Tibial nerve (tissue), 4 donors: ENCODE data around the gene NCAPH2. TPM values are rescaled to one million over a fixed set of nuclear protein-coding genes. Genes with fewer than 3 reads are reported as not detected.

Experiments
- DNase-seq, 2 donors: peaks; one replicate each; pipeline ENCODE4 v3.0.0-alpha.2; 2019; ENCODE audit warnings: low spot score in 2 of 2
- H3K27ac ChIP-seq, 4 donors: fragments of 200-600 bp; sonication (generic) in 3 of 4; one replicate each; pipeline ENCODE4 v1.5.1; 2017 to 2019; ENCODE audit warnings: mild to moderate bottlenecking in 1 of 4
- H3K27me3 ChIP-seq, 2 donors: fragments of 200-600 bp; sonication (generic) in 1 of 2; one replicate each; pipeline versions ENCODE4 v1.5.1 to v1.6.0; 2017 to 2019
- H3K36me3 ChIP-seq, 3 donors: fragments of 200-600 bp; sonication (generic); one replicate each; pipeline ENCODE4 v1.5.1; 2018 to 2019
- H3K4me1 ChIP-seq, 4 donors: fragments of 200-600 bp; sonication (generic) in 3 of 4; one replicate each; pipeline ENCODE4 v1.5.1; 2017 to 2019
- H3K4me3 ChIP-seq, 4 donors: fragments of 200-600 bp; sonication (generic) in 3 of 4; one replicate each; pipeline ENCODE4 v1.5.1; 2017 to 2019; ENCODE audit warnings: mild to moderate bottlenecking in 1 of 4, moderate library complexity in 1 of 4
- H3K9me3 ChIP-seq, 4 donors: fragments of 200-600 bp; sonication (generic) in 3 of 4; one replicate each; pipeline ENCODE4 v1.5.1; 2017 to 2019
- EP300 ChIP-seq, 2 donors: sonication (generic); formaldehyde crosslinking; IDR thresholded peaks; one replicate each; pipeline ENCODE4 v1.6.1; 2017; ENCODE audit warnings: antibody characterized with exemption in 2 of 2, mild to moderate bottlenecking in 1 of 2
- POLR2A ChIP-seq, 2 donors: fragments of 450-650 bp; IDR thresholded peaks; one replicate each; pipeline ENCODE4 v1.6.1; 2017; ENCODE audit warnings: antibody characterized with exemption in 2 of 2, mild to moderate bottlenecking in 2 of 2, moderate library complexity in 2 of 2
- whole genome bisulfite sequencing, 2 donors: methylation state at CpG; one replicate each; pipeline ENCODE4 v1.1.5; 2018; 5-methylcytosine and 5-hydroxymethylcytosine counted together
- total RNA-seq, 4 donors: library from RNA; depleted of rRNA; stranded (reverse); fragments of >200 nt; gene quantifications; one replicate each; pipeline ENCODE4 v1.1.0, GENCODE V29; 2016
- TF ChIP-seq, protein P1 (sequence below), 5 experiments: fragments of 200-600 bp in 3 of 5; fragments of 450-650 bp in 2 of 5; sonication (generic) in 3 of 5; IDR thresholded peaks; one replicate each; pipeline ENCODE4 v1.5.1; 2016 to 2019; ENCODE audit warnings: antibody characterized with exemption in 5 of 5, mild to moderate bottlenecking in 3 of 5, moderate library complexity in 2 of 5

Gene NCAPH2
- total RNA-seq, 4 donors from 2014 or later = 43.9 to 57.3 (median 45.0) TPM

DNA sequence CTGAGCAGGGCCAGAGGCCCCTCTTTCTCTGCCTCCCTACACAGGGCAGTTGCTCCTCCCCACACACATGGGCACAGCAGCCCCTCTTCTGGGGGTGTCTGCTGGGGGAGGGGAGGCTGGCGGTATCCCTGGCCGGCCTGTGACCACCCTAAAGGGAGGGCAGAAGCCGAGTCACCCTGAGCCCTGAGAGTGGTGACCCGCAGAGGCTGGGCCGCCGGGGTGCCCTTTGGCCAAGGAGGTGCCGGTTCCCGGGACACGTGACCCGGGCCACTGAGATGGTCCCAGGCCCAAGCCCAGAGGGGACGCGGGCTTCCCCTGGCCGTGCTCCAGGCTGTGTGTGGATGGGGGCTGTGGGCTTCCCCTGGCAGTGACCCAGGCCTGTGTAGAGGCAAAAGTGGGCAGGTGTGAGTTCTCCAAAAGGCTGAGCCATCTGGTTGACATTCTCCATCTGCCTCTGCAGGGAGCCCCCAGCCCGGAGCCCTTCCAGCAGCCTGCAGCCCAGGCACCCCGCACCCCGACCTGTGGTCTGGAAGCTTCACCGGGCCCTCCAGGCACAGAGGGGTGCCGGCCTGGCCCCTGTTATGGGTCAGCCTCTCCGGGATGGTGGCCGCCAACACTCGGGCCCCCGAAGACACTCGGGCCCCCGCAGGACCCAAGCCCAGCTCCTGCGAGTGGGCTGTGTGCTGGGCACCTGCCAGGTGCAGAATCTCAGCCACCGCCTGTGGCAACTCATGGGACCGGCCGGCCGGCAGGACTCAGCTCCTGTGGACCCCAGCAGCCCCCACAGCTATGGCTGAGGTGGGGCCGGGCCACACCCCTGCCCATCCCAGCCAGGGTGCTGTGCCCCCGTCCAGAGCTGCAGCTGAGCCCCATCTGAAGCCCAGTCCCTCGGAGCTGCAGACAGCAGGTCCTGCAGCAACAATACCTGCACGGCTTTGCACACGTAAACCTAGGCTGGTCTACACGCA is 25.6 kb upstream of the NCAPH2 start:
- WGBS, 2 donors = 74 to 76% methylated on average over 18 to 22 of the region's 35 CpGs

DNA sequence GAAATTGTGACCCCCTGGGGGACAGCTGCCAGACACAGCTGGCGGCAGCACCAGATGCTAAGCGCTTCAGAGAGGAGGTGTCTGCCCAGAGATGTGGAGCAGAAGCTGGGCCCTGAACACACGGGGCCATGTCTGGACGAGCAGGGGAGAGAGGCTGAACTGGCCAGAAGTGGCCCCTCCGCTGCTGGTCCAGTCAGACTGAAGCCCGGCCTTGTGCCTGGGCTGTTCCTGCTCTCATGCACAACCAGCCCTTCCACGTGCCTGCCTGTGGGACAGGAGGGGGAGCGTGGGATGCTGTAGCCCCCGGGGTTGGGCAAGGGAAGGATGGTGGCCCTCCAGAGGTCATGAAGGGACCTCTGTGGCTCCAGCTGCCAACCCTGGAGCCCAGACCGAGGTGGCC is 24.9 kb upstream of the NCAPH2 start:
- no peak for DNase-seq
- Histone ChIP-seq H3K9me3 (no peaks in the 10 kb centered on the region), H3K27me3 (peaks cover 4 to 58% of the 10 kb centered on the region in 2 donors), H3K4me3 (no peak overlapping the region), H3K4me1 (peaks cover 0 to 14% (median 7%) of the 10 kb centered on the region in 4 donors), H3K36me3 (no peaks in the 10 kb centered on the region), H3K27ac (no peak overlapping the region)
- TF ChIP-seq EP300 (IDR thresholded peaks at IDR 0.05) (no peak), POLR2A (IDR thresholded peaks at IDR 0.05) (no peak)
- TF ChIP-seq, protein P1, sequence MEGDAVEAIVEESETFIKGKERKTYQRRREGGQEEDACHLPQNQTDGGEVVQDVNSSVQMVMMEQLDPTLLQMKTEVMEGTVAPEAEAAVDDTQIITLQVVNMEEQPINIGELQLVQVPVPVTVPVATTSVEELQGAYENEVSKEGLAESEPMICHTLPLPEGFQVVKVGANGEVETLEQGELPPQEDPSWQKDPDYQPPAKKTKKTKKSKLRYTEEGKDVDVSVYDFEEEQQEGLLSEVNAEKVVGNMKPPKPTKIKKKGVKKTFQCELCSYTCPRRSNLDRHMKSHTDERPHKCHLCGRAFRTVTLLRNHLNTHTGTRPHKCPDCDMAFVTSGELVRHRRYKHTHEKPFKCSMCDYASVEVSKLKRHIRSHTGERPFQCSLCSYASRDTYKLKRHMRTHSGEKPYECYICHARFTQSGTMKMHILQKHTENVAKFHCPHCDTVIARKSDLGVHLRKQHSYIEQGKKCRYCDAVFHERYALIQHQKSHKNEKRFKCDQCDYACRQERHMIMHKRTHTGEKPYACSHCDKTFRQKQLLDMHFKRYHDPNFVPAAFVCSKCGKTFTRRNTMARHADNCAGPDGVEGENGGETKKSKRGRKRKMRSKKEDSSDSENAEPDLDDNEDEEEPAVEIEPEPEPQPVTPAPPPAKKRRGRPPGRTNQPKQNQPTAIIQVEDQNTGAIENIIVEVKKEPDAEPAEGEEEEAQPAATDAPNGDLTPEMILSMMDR (IDR thresholded peaks at IDR 0.05) = no peak
- 77 to 79% methylated on average over 8 to 10 of the region's 10 CpGs for WGBS, 2 donors

More for the DNA sequence above, 25.6 kb upstream of the NCAPH2 start:
- Histone ChIP-seq H3K9me3 (no peaks in the 10 kb centered on the region), H3K4me1 (peaks cover 0 to 14% (median 7%) of the 10 kb centered on the region in 4 donors), H3K27ac (peak overlapping the region in 1 of 4 donors; percentile 45), H3K27me3 (peaks cover 4 to 58% of the 10 kb centered on the region in 2 donors), H3K4me3 (peak overlapping the region in 1 of 4 donors; percentile 43), H3K36me3 (no peaks in the 10 kb centered on the region)
- no peak for DNase-seq
- no peak for TF ChIP-seq POLR2A (IDR thresholded peaks at IDR 0.05)
- TF ChIP-seq, protein P1 (IDR thresholded peaks at IDR 0.05) = no peak
- TF ChIP-seq EP300 (IDR thresholded peaks at IDR 0.05) = no peak

DNA sequence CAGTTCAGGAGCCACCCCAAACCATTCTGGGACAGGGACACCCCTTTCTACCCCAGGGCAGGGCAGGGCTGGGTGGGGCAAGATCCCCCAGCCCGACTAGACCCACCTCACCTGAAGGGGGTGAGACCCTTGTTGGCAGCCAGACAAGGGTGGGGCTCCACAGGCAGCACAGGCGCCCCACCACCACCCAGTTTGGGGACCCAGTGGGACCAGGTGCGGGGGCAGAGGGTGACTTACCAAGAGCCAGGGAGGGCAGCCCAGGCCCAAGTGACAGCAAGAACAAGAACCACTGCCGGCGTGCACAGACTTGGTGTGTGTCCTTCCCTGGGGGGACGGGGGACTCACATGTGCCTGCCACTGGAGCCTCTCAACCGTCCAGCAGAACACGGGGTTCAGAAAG is 24.5 kb upstream of the NCAPH2 start:
- H3K27me3 ChIP-seq = peaks cover 4 to 58% of the 10 kb centered on the region in 2 donors

DNA sequence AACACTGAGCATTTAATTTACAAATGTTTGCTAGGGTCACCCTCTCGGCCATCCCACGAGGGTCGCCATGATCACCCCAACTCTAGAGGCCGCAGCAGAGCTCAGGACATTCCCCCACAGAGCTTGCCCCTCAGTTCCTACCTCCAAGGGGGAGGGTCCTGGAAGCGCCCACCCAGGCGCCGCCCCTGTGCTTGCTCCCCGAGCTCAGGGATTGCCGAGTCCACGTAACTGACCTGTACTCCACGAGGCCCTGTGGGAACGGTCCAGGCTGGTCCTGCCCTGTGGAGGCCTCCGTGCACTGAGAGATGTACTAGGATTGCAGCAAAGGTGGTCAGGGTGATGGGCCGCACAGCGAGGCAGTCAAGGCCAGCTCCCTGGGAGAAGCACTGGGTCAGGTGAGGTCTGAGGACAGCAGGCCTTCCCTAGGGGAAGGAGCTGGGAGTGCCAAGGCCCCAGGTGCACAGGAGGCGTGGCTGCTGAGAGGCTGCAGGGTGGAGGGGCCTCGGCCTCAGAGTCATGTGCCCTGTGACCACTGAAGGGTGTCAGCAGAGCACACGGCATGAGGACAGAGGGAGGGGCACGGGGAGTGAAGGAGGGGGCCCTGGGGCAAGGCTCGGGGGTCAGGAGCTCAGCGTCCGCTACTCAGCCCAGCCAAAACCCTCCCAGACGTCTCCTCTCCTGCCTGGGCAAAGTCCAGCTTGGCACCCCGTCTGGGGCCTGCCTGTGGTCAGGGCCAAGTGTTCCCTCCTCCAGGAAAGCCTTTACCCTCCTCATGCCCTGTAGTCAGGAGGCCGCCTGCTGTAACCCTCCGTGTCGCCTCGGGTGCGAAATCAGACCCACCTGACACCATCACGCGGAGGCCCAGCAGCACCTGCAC is 23.8 kb upstream of the NCAPH2 start:
- peaks cover 4 to 62% of the 10 kb centered on the region in 2 donors for H3K27me3 ChIP-seq

More for the DNA sequence above, 24.5 kb upstream of the NCAPH2 start:
- Histone ChIP-seq H3K4me3 (no peak overlapping the region), H3K27ac (no peak overlapping the region), H3K9me3 (no peaks in the 10 kb centered on the region), H3K36me3 (no peaks in the 10 kb centered on the region), H3K4me1 (peaks cover 0 to 14% (median 7%) of the 10 kb centered on the region in 4 donors)
- WGBS, 2 donors = 82 to 86% methylated on average over 1 to 2 of the region's 8 CpGs
- DNase-seq = no peak
- TF ChIP-seq, protein P1 (IDR thresholded peaks at IDR 0.05) = no peak
- TF ChIP-seq POLR2A (IDR thresholded peaks at IDR 0.05) (no peak), EP300 (IDR thresholded peaks at IDR 0.05) (no peak)

More for the DNA sequence above, 23.8 kb upstream of the NCAPH2 start:
- WGBS, 2 donors = 77 to 87% methylated on average over 25 to 26 of the region's 31 CpGs
- H3K27ac ChIP-seq = no peak overlapping the region
- no peak for TF ChIP-seq POLR2A (IDR thresholded peaks at IDR 0.05)
- H3K4me1 ChIP-seq = peaks cover 0 to 14% (median 7%) of the 10 kb centered on the region in 4 donors
- no peaks in the 10 kb centered on the region for H3K36me3 ChIP-seq
- no peak overlapping the region for H3K4me3 ChIP-seq
- no peaks in the 10 kb centered on the region for H3K9me3 ChIP-seq
- DNase-seq = no peak
